ENCODE data around the gene SHC3. TPM values are rescaled to one million over a fixed set of nuclear protein-coding genes. Genes with fewer than 3 reads are reported as not detected.

SHC3 gene
- total RNA-seq, 6 donors from 2014 or later = 11.0 to 22.0 (median 14.0) TPM

GRCh38 chr9:89006267-89006666, 172.4 kb downstream of the SHC3 start:
- H3K27me3 ChIP-seq = no peaks in the 10 kb centered on the region
- H3K4me3 ChIP-seq = no peak overlapping the region
- no peaks in the 10 kb centered on the region for H3K36me3 ChIP-seq
- peaks cover under 1 to 3% (median 2%) of the 10 kb centered on the region in 4 donors for H3K4me1 ChIP-seq
- no peak overlapping the region for H3K27ac ChIP-seq
- WGBS, 2 donors = 24 to 29% methylated on average over 2 of the region's 2 CpGs
- ATAC-seq (ENCODE audit: low FRiP score in 2 of 2) (no peak), DNase-seq (no peak)
- no peak for TF ChIP-seq EP300 (IDR thresholded peaks at IDR 0.05)
- TF ChIP-seq CTCF (IDR thresholded peaks at IDR 0.05) = no peak
- no peak for TF ChIP-seq POLR2AphosphoS5 (IDR thresholded peaks at IDR 0.05)
- TF ChIP-seq POLR2A (IDR thresholded peaks at IDR 0.05) = no peak
- no peaks in the 10 kb centered on the region for H3K9me3 ChIP-seq

- Histone ChIP-seq H3K27me3 (no peaks in the 10 kb centered on the region), H3K36me3 (no peaks in the 10 kb centered on the region), H3K4me3 (no peak overlapping the region), H3K9me3 (no peaks in the 10 kb centered on the region), H3K27ac (no peak overlapping the region), H3K4me1 (peaks cover 7 to 10% (median 10%) of the 10 kb centered on the region in 4 donors)
- 90 to 91% methylated on average over 9 of the region's 9 CpGs for WGBS, 2 donors
- no peak for TF ChIP-seq CTCF (IDR thresholded peaks at IDR 0.05)
- TF ChIP-seq POLR2A (IDR thresholded peaks at IDR 0.05) = no peak
- no peak for TF ChIP-seq POLR2AphosphoS5 (IDR thresholded peaks at IDR 0.05)
- TF ChIP-seq EP300 (IDR thresholded peaks at IDR 0.05) = no peak
- ATAC-seq (ENCODE audit: low FRiP score in 2 of 2) (no peak), DNase-seq (no peak)
Measured at GRCh38 chr9:89005323-89005722, 173.3 kb downstream of the SHC3 start.

- no peak for DNase-seq
- Histone ChIP-seq H3K4me3 (no peak overlapping the region), H3K9me3 (no peaks in the 10 kb centered on the region), H3K27me3 (no peaks in the 10 kb centered on the region), H3K4me1 (peaks cover 10 to 16% (median 11%) of the 10 kb centered on the region in 4 donors), H3K27ac (no peak overlapping the region), H3K36me3 (no peaks in the 10 kb centered on the region)
- ATAC-seq (ENCODE audit: low FRiP score in 2 of 2) = no peak
- TF ChIP-seq CTCF (IDR thresholded peaks at IDR 0.05) = no peak
- no peak for TF ChIP-seq POLR2A (IDR thresholded peaks at IDR 0.05)
- no peak for TF ChIP-seq EP300 (IDR thresholded peaks at IDR 0.05)
- WGBS, 2 donors = 75 to 85% methylated on average over 6 of the region's 6 CpGs
Measured at GRCh38 chr9:89002987-89003386, 175.6 kb downstream of the SHC3 start.

- 92 to 96% methylated on average over 24 to 26 of the region's 27 CpGs for whole genome bisulfite sequencing, 2 donors
- H3K27me3 ChIP-seq = no peaks in the 10 kb centered on the region
- no peak overlapping the region for H3K4me3 ChIP-seq
- TF ChIP-seq EP300 (IDR thresholded peaks at IDR 0.05) = no peak
- TF ChIP-seq CTCF (IDR thresholded peaks at IDR 0.05) = no peak
- TF ChIP-seq POLR2A (IDR thresholded peaks at IDR 0.05) = no peak
- no peak for TF ChIP-seq POLR2AphosphoS5 (IDR thresholded peaks at IDR 0.05)
- peak in 1 of 2 donors; percentile 54 for DNase-seq
- H3K4me1 ChIP-seq = peaks cover 10 to 16% (median 11%) of the 10 kb centered on the region in 4 donors
- no peak overlapping the region for H3K27ac ChIP-seq
- no peak for ATAC-seq (ENCODE audit: low FRiP score in 2 of 2)
- no peaks in the 10 kb centered on the region for H3K36me3 ChIP-seq
- H3K9me3 ChIP-seq = no peaks in the 10 kb centered on the region
Measured at GRCh38 chr9:89001917-89002540, 176.6 kb downstream of the SHC3 start.

Data from upper lobe of left lung (tissue), 6 donors.